Epithelial cell of proximal tubule (primary cell): ENCODE results near the gene RNF114. TPM values are rescaled to one million over a fixed set of nuclear protein-coding genes. Genes with fewer than 3 reads are reported as not detected.

ENCODE experiments used
- DNase-seq: peaks from one replicate; pipeline ENCODE4 v3.0.0-alpha.2; 2011; ENCODE audit warnings: low read depth
- H3K4me3 ChIP-seq: 2 replicates; pipeline ENCODE4 v1.5.1; 2011; ENCODE audit warnings: low read depth, mild to moderate bottlenecking, low read length
- CTCF ChIP-seq: conservative IDR thresholded peaks from 2 replicates; pipeline ENCODE4 v1.5.1; 2012; ENCODE audit warnings: low read depth, mild to moderate bottlenecking, low read length
- total RNA-seq: library from RNA; depleted of rRNA; stranded (reverse); fragments of >200 nt; gene quantifications from 2 replicates; pipeline ENCODE4 v1.2.3, GENCODE V29; 2015

The RNF114 gene
- total RNA-seq, 1 donor from 2014 or later: 157 TPM

- no peak for TF ChIP-seq CTCF
- DNase-seq: no peak
- peak overlapping the region; percentile 50 for H3K4me3 ChIP-seq
Measured at GRCh38 chr20:49982072-49982345, 45.8 kb downstream of the RNF114 start.

GRCh38 chr20:49982346-49983122 is 46.3 kb downstream of the RNF114 start, which contains the start of gene SNAI1:
SNAI1 (plus strand) TSS chr20:49982980; CDS start chr20:49983060, 80 bp downstream.
- peak; percentile 57 for TF ChIP-seq CTCF
- H3K4me3 ChIP-seq: peak within 1 kb of the TSS; percentile 75
- no peak for DNase-seq

GRCh38 chr20:49983123-49983847 is 47.1 kb downstream of the RNF114 start:
- H3K4me3 ChIP-seq: peak overlapping the region; percentile 75
- TF ChIP-seq CTCF: no peak
- no peak for DNase-seq

- no peak for TF ChIP-seq CTCF
- DNase-seq: no peak
- H3K4me3 ChIP-seq: peak overlapping the region; percentile 75
Measured at GRCh38 chr20:49983848-49984408, 47.7 kb downstream of the RNF114 start.

- H3K4me3 ChIP-seq: peak overlapping the region; percentile 75
- TF ChIP-seq CTCF: no peak
- no peak for DNase-seq
Measured at GRCh38 chr20:49984426-49985153, 48.4 kb downstream of the RNF114 start.

GRCh38 chr20:49985157-49985556 is 49.0 kb downstream of the RNF114 start:
- no peak for TF ChIP-seq CTCF
- no peak for DNase-seq
- H3K4me3 ChIP-seq: peak overlapping the region; percentile 75
